Neural progenitor cell (in vitro differentiated cells): Measurements from ENCODE around the gene MAP6.

ENCODE experiments used
- EZH2 ChIP-seq: fragments of 200-600 bp; sonication (generic); IDR thresholded peaks from 2 replicates; pipeline ENCODE4 v1.6.1; 2017; ENCODE audit warnings: antibody characterized with exemption, mild to moderate bottlenecking, moderate library complexity
- EZH2phosphoT487 ChIP-seq: fragments of 200-600 bp; sonication (generic); IDR thresholded peaks from 2 replicates; pipeline ENCODE4 v1.6.1; 2017; ENCODE audit warnings: antibody characterized with exemption
- TF ChIP-seq, protein P1 (sequence below): fragments of 200-600 bp; sonication (generic); IDR thresholded peaks from 2 replicates; pipeline ENCODE4 v1.5.1; 2017; ENCODE audit warnings: antibody characterized with exemption, mild to moderate bottlenecking

DNA sequence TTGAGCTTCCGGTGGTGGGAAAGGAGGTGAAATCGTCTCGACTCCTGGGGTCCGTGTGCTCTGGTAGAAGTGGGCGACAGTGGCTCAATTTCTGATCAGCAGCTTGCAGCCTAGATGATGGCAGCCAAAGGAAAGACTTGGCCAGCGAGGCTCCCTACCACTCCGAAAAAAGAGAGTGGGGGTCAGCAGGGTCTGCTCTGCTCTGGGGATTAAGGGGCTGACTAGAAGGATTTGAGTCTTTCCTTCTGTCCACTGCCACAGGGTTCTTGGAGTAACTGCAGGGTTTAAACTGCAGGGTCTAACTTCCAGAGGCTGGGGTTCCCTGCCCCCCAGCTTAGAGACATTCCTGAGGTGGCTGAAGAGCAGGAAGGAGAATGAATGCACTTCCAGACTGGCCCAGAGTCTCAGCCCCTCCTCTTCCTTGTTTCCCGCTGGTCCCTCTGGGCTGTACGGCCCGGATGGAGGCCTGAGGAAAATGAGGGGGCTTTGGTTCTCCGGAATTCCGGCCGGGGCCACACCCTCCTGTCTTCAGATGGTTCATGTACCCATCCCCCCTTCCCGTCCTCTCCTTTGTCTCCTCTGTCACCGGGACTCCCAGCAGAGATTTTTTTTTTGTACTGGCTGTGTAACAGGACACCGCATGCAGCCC is 105.9 kb downstream of the MAP6 start:
- TF ChIP-seq, protein P1, sequence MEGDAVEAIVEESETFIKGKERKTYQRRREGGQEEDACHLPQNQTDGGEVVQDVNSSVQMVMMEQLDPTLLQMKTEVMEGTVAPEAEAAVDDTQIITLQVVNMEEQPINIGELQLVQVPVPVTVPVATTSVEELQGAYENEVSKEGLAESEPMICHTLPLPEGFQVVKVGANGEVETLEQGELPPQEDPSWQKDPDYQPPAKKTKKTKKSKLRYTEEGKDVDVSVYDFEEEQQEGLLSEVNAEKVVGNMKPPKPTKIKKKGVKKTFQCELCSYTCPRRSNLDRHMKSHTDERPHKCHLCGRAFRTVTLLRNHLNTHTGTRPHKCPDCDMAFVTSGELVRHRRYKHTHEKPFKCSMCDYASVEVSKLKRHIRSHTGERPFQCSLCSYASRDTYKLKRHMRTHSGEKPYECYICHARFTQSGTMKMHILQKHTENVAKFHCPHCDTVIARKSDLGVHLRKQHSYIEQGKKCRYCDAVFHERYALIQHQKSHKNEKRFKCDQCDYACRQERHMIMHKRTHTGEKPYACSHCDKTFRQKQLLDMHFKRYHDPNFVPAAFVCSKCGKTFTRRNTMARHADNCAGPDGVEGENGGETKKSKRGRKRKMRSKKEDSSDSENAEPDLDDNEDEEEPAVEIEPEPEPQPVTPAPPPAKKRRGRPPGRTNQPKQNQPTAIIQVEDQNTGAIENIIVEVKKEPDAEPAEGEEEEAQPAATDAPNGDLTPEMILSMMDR, result no peak
- TF ChIP-seq EZH2 (no peak), EZH2phosphoT487 (no peak)
